Heart right ventricle (tissue), 16 donors: ENCODE data around the gene CTDP1. TPM values are rescaled to one million over a fixed set of nuclear protein-coding genes. Genes with fewer than 3 reads are reported as not detected.

ENCODE experiments used
- ATAC-seq, 8 donors: fragments of 200-7000 bp; cut with Tn5 transposase; one replicate each; pipeline ENCODE4 v1.9.1; 2020; ENCODE audit warnings: mild to moderate bottlenecking in 8 of 8, moderate library complexity in 8 of 8, moderate number of reproducible peaks in 1 of 8
- DNase-seq, 2 donors: peaks; one replicate each; pipeline ENCODE4 v3.0.0-alpha.2; 2020
- H3K27ac ChIP-seq, 10 donors: fragments of 200-600 bp; sonication (generic) in 2 of 10; one replicate each; pipeline versions ENCODE4 v1.5.0 to v1.8.0; 2020 to 2022; ENCODE audit warnings: mild to moderate bottlenecking in 3 of 10
- H3K27me3 ChIP-seq, 7 donors: fragments of 200-600 bp; one replicate each; pipeline ENCODE4 v1.8.0; 2021 to 2022; ENCODE audit warnings: mild to moderate bottlenecking in 2 of 7
- H3K36me3 ChIP-seq, 9 donors: fragments of 200-600 bp; sonication (generic) in 1 of 9; one replicate each; pipeline versions ENCODE4 v1.5.0 to v1.8.0; 2020 to 2022; ENCODE audit warnings: mild to moderate bottlenecking in 2 of 9
- H3K4me1 ChIP-seq, 9 donors: fragments of 200-600 bp; sonication (generic) in 1 of 9; one replicate each; pipeline versions ENCODE4 v1.5.0 to v1.8.0; 2020 to 2022; ENCODE audit warnings: mild to moderate bottlenecking in 4 of 9
- H3K4me3 ChIP-seq, 10 donors: fragments of 200-600 bp; sonication (generic) in 2 of 10; one replicate each; pipeline versions ENCODE4 v1.5.0 to v1.8.0; 2020 to 2022; ENCODE audit warnings: mild to moderate bottlenecking in 7 of 10, moderate library complexity in 2 of 10
- H3K9me3 ChIP-seq, 11 donors: fragments of 200-600 bp in 10 of 11; sonication (generic) in 2 of 11; one replicate each; pipeline versions ENCODE4 v1.5.0 to v1.8.0; 2013 to 2022; ENCODE audit warnings: mild to moderate bottlenecking in 2 of 11, control low read depth in 1 of 11, moderate library complexity in 1 of 11
- WGBS, 2 donors: extraction: QIAGEN DNeasy Blood & Tissue Kit; methylation state at CpG; one replicate each; pipeline ENCODE4 v1.1.7; 2013; ENCODE audit warnings: inconsistent platforms in 1 of 2; 5-methylcytosine and 5-hydroxymethylcytosine counted together
- intact Hi-C, 10 donors: fragments of 100-400 bp; cut with DNase I; formaldehyde crosslinking; loops; one replicate each; pipeline versions ENCODE4 v1.11.1 to v1.14.2; 2022
- polyA plus RNA-seq, 2 donors: library from polyadenylated mRNA; stranded (reverse); fragments of 200-250 nt; gene quantifications; one replicate each; pipeline ENCODE4 v1.2.3, GENCODE V29; 2013
- total RNA-seq, 10 donors: library from RNA; stranded (reverse); fragmentation: NEBNext Ultra II Directional in 3 of 10; extraction: Animal tissue kit (Norgen Biotek cat#: 25700) in 3 of 10; gene quantifications; one replicate each; pipeline versions ENCODE4 v1.2.1 to v1.2.4, GENCODE V29; 2021 to 2023
- TF ChIP-seq, protein P1 (sequence below), 9 donors: fragments of 200-600 bp; sonication (generic) in 2 of 9; IDR thresholded peaks; one replicate each; pipeline versions ENCODE4 v1.5.0 to v1.8.0; 2021 to 2022; ENCODE audit warnings: antibody characterized with exemption in 9 of 9, mild to moderate bottlenecking in 5 of 9, moderate library complexity in 1 of 9
- donor health status: Arrhythmogenic right ventricular cardiomyopathy.
- donor health status: ischemic (EF 13 %, LVEDD 7.1; RV severe dilation, severe dysfunction).
- donor health status: healthy with polysubstance abuse.
- donor health status: DM: no; HTN: yes; CAD: no.
- donor health status: DM: no; HTN: no; CAD: no.
- donor health status: ischemic (EF 25% LVEDD 6.9; RV normal size, moderate dysfunction).
- donor health status: ischemic (EF 25% LVEDD 5.7; RV mildly dilated, moderate dysfunction).
- donor health status: healthy.
- donor health status: DM: yes; HTN: yes; CAD: no.
- donor health status: Ischemic cardiomyopathy.
- donor health status: ischemic (EF 35%, LVEDD 5.7; RV mildly dilated, moderate dysfunction).
- donor health status: nonischemic (EF 11% LVEDD 7.7; RV severe dilation, severe dysfunction).
- donor health status: DM: yes; HTN: yes; CAD: no.
- donor health status: PGD.
- donor health status: ischemic (EF 29% LVEDD 5.4; RV normal size, mild dysfunction).
- donor health status: nonischemic (EF 23%, LVEDD 6.1; RV moderate dilation, normal function).

Gene CTDP1
- total and polyA plus RNA-seq, 12 donors, result 6.8 to 12.5 (median 9.3) TPM

DNA sequence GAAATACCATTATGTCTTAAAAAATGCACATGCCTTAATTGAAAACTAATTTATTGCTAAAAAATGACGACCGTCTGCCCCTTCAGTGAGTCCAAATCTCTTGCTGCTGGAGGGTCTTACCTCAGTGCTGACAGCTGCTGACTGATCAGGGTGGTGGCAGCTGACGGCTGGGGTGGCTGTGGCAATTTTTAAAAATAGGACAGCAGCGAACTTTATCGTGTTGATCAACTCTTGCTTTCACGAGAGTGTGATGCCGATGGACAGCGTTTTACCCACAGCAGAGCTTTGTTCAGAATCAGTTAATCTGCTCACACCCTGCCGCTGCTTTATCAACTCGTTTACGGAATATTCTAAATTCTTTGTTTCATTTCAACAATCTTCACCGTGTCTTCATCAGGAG is 21.2 kb upstream of the CTDP1 start:
- Histone ChIP-seq H3K4me1 (no peaks in the 10 kb centered on the region), H3K9me3 (peaks cover 0 to 12% (median 0%) of the 10 kb centered on the region in 11 donors), H3K4me3 (no peak overlapping the region), H3K36me3 (no peaks in the 10 kb centered on the region), H3K27ac (no peak overlapping the region), H3K27me3 (peaks cover 0 to 14% (median 7%) of the 10 kb centered on the region in 7 donors)
- intact Hi-C loops, result no loop called here
- no peak for DNase-seq
- TF ChIP-seq, protein P1, sequence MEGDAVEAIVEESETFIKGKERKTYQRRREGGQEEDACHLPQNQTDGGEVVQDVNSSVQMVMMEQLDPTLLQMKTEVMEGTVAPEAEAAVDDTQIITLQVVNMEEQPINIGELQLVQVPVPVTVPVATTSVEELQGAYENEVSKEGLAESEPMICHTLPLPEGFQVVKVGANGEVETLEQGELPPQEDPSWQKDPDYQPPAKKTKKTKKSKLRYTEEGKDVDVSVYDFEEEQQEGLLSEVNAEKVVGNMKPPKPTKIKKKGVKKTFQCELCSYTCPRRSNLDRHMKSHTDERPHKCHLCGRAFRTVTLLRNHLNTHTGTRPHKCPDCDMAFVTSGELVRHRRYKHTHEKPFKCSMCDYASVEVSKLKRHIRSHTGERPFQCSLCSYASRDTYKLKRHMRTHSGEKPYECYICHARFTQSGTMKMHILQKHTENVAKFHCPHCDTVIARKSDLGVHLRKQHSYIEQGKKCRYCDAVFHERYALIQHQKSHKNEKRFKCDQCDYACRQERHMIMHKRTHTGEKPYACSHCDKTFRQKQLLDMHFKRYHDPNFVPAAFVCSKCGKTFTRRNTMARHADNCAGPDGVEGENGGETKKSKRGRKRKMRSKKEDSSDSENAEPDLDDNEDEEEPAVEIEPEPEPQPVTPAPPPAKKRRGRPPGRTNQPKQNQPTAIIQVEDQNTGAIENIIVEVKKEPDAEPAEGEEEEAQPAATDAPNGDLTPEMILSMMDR (IDR thresholded peaks at IDR 0.05), result no peak
- 47 to 54% methylated on average over 12 of the region's 12 CpGs for WGBS, 2 donors
- ATAC-seq, result no peak

DNA sequence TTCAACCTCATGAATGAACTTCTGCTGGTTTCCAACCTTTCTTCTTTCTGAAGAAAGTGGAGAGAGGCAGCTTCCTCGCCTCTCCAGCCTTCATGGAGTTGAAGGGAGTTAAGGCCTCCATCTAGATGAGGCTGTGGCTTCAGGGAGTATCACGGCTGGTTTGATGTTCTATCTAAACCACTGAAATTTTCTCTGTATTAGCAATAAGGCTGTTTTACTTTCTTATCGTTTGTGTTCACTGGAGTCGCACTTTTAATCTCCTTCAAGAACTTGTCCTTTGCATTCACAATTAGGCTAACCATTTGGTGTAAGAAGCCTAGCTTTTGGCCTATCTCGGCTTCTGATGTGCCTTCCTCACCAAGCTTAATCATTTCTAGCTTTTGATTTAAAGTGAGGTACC is 19.9 kb upstream of the CTDP1 start:
- intact Hi-C loops, result no loop called here
- Histone ChIP-seq H3K27me3 (peaks cover 0 to 14% (median 9%) of the 10 kb centered on the region in 7 donors), H3K9me3 (peaks cover 0 to 12% (median 0%) of the 10 kb centered on the region in 11 donors), H3K4me3 (no peak overlapping the region), H3K4me1 (no peaks in the 10 kb centered on the region), H3K27ac (no peak overlapping the region), H3K36me3 (no peaks in the 10 kb centered on the region)
- 93 to 94% methylated on average over 5 of the region's 5 CpGs for WGBS, 2 donors
- no peak for ATAC-seq
- no peak for DNase-seq
- TF ChIP-seq, protein P1 (IDR thresholded peaks at IDR 0.05), result no peak

DNA sequence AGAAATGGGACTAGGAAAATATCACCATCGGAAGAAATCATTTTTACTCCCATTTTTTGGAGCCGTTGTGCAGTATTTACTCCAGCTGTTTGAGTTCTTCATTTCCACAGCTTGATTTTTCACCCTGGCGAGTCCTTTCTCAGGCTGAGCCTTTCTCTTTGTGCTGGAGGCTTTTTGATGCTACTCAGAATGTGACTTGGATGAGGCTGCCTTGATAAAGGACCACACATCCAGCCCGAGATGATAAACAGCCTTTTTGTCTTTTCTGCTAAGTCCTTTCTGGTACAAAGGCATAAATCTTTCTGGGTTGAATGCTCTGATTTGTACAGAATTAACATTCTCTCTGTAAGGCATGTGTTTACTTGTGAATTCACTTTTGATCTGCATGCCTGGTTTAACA is 17.6 kb upstream of the CTDP1 start:
- Histone ChIP-seq H3K27me3 (peaks cover 0 to 14% (median 9%) of the 10 kb centered on the region in 7 donors), H3K27ac (no peak overlapping the region), H3K4me3 (no peak overlapping the region), H3K36me3 (no peaks in the 10 kb centered on the region), H3K9me3 (no peaks in the 10 kb centered on the region), H3K4me1 (no peaks in the 10 kb centered on the region)
- ATAC-seq (no peak), DNase-seq (no peak)
- intact Hi-C loops, result no loop called here
- WGBS, 2 donors, result 65 to 67% methylated on average over 4 of the region's 4 CpGs
- TF ChIP-seq, protein P1 (IDR thresholded peaks at IDR 0.05), result no peak

DNA sequence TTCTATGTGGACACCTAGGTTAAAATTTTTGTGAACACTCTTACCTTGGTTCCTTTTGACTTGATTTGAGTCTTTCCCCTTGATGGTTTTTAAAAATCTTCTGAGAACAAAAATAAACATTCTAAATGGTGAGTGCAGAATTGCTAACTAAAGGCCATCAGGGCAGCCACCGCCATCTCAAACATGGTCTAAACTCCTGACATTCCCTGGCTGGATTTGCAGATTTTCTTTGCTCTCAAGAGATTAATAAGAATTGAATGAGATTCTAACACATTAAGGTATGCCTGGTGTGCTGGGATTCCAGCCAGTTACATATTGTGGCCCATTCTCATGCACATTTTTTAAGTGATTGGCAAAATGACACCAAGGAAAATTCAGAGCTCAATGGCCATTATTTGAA is 17.2 kb upstream of the CTDP1 start:
- Histone ChIP-seq H3K9me3 (no peaks in the 10 kb centered on the region), H3K4me1 (no peaks in the 10 kb centered on the region), H3K4me3 (no peak overlapping the region), H3K27me3 (peaks cover 0 to 14% (median 9%) of the 10 kb centered on the region in 7 donors), H3K27ac (no peak overlapping the region), H3K36me3 (no peaks in the 10 kb centered on the region)
- WGBS, 2 donors, result 88 to 94% methylated on average over 1 of the region's 1 CpG
- TF ChIP-seq, protein P1 (IDR thresholded peaks at IDR 0.05), result no peak
- ATAC-seq (no peak), DNase-seq (no peak)
- intact Hi-C loops, result no loop called here
